Esophagus (tissue), 2 donors: ENCODE data around the gene VIT. TPM values are rescaled to one million over a fixed set of nuclear protein-coding genes. Genes with fewer than 3 reads are reported as not detected.
"Not testable (repeated sequence)": the region's sequence is repeated elsewhere in the genome, so short reads cannot be mapped to it uniquely, and the experiment has no call there.

Source experiments
- H3K27ac ChIP-seq, 2 donors: one replicate each; pipeline ENCODE4 v1.5.1; 2013; ENCODE audit warnings: low read depth in 2 of 2, mild to moderate bottlenecking in 2 of 2, inconsistent platforms in 1 of 2, low read length in 1 of 2, moderate library complexity in 1 of 2
- H3K27me3 ChIP-seq, 2 donors: one replicate each; pipeline ENCODE4 v1.6.1; 2013; ENCODE audit warnings: low read length in 2 of 2, control low read depth in 1 of 2, mild to moderate bottlenecking in 1 of 2; ENCODE audit not compliant: insufficient read depth in 2 of 2, control insufficient read depth in 1 of 2
- H3K36me3 ChIP-seq, 2 donors: one replicate each; pipeline ENCODE4 v1.6.1; 2013; ENCODE audit warnings: low read length in 1 of 2; ENCODE audit not compliant: control insufficient read depth in 2 of 2, insufficient read depth in 2 of 2
- H3K4me1 ChIP-seq, 2 donors: one replicate each; pipeline ENCODE4 v1.6.1; 2013; ENCODE audit warnings: low read length in 1 of 2; ENCODE audit not compliant: control insufficient read depth in 2 of 2, insufficient read depth in 2 of 2
- H3K4me3 ChIP-seq, 2 donors: one replicate each; pipeline ENCODE4 v1.5.1; 2013; ENCODE audit warnings: low read length in 2 of 2, mild to moderate bottlenecking in 2 of 2, low read depth in 1 of 2, moderate library complexity in 1 of 2
- H3K9me3 ChIP-seq, 2 donors: one replicate each; pipeline ENCODE4 v1.6.1; 2013; ENCODE audit warnings: mild to moderate bottlenecking in 2 of 2, low read depth in 1 of 2, low read length in 1 of 2, moderate library complexity in 1 of 2; ENCODE audit not compliant: control insufficient read depth in 2 of 2, insufficient read depth in 1 of 2
- WGBS, 2 donors: extraction: QIAGEN DNeasy Blood & Tissue Kit; methylation state at CpG; one replicate each; pipeline ENCODE4 v1.1.7; 2013; 5-methylcytosine and 5-hydroxymethylcytosine counted together
- polyA plus RNA-seq, 2 donors: library from polyadenylated mRNA; stranded (reverse); fragments of 200-250 nt; gene quantifications; one replicate each; pipeline ENCODE4 v1.2.3, GENCODE V29; 2013
- donor health status: healthy with polysubstance abuse.
- donor health status: Bipolar disorder and iron deficiency.

The VIT gene
- polyA plus RNA-seq, 2 donors: 2.8 to 4.0 TPM

GRCh38 chr2:36820942-36821605 lies 124.6 kb downstream of the VIT start:
- Histone ChIP-seq H3K27me3 (no peaks in the 10 kb centered on the region), H3K36me3 (no peaks in the 10 kb centered on the region)
- WGBS, 2 donors: 61 to 63% methylated on average over 7 of the region's 7 CpGs

GRCh38 chr2:36823862-36824261 lies 127.4 kb downstream of the VIT start:
- Histone ChIP-seq H3K4me1 (no peaks in the 10 kb centered on the region), H3K27me3 (no peaks in the 10 kb centered on the region), H3K4me3 (no peak overlapping the region), H3K36me3 (no peaks in the 10 kb centered on the region), H3K9me3 (no peaks in the 10 kb centered on the region), H3K27ac (no peak overlapping the region)
- 85 to 91% methylated on average over 10 of the region's 10 CpGs for WGBS, 2 donors

More at GRCh38 chr2:36820942-36821605, 124.6 kb downstream of the VIT start:
- no peak overlapping the region for H3K4me3 ChIP-seq
- no peaks in the 10 kb centered on the region for H3K9me3 ChIP-seq
- H3K27ac ChIP-seq: no peak overlapping the region
- H3K4me1 ChIP-seq: no peaks in the 10 kb centered on the region

DNA sequence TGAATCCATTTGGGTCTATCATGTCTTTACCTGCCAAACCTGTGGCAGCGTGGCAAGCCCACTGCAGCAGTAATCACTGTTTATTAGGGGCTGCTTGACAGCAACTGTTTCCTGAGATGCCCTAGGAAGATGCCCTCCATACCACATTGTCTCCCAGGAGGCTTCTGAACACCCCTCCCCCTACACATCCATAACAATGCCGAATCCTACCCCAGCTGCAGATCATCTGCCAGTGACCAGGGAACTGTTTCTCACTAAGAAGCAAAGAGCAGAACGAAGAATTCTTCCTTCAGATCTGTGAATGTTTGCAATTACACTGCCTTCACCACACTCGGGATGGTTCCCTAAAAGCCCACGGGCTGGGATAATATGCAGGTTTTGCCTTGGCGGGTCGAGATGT lies 127.8 kb downstream of the VIT start:
- Histone ChIP-seq H3K4me3 (no peak overlapping the region), H3K27ac (no peak overlapping the region), H3K4me1 (no peaks in the 10 kb centered on the region), H3K36me3 (no peaks in the 10 kb centered on the region), H3K27me3 (no peaks in the 10 kb centered on the region), H3K9me3 (no peaks in the 10 kb centered on the region)
- WGBS, 2 donors: 72 to 73% methylated on average over 7 of the region's 7 CpGs

GRCh38 chr2:36824683-36825082 lies 128.2 kb downstream of the VIT start:
- not testable (repeated sequence) for H3K27ac ChIP-seq, H3K9me3 ChIP-seq, H3K4me1 ChIP-seq, H3K4me3 ChIP-seq, H3K36me3 ChIP-seq, H3K27me3 ChIP-seq
- WGBS, 2 donors: 64 to 69% methylated on average over 2 of the region's 2 CpGs

DNA sequence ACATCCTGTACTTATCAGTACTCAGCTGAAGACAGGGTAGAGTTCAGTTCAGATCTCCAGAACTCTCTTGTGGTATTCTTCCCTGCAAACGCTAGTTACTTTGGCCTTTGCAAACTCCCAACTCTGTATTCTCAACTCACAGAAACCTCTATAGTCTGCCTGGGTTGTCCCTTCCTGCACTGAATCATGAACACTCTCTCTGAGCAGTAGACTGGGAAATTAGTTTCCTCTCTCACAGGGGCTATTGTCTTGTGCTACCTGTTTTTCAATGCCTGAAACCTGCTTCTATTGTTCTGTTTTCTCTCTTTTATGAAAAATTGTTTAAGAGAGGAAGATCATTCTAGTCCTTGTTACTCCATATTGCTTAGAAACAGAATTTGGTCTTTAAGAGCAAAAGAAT lies 134.7 kb downstream of the VIT start:
- H3K27ac ChIP-seq: no peak overlapping the region
- no peaks in the 10 kb centered on the region for H3K9me3 ChIP-seq
- no peak overlapping the region for H3K4me3 ChIP-seq
- H3K27me3 ChIP-seq: no peaks in the 10 kb centered on the region
- no peaks in the 10 kb centered on the region for H3K36me3 ChIP-seq
- 52 to 58% methylated on average over 1 of the region's 1 CpG for WGBS, 2 donors
- H3K4me1 ChIP-seq: no peaks in the 10 kb centered on the region

- Histone ChIP-seq H3K36me3 (no peaks in the 10 kb centered on the region), H3K27me3 (no peaks in the 10 kb centered on the region), H3K4me1 (no peaks in the 10 kb centered on the region), H3K9me3 (no peaks in the 10 kb centered on the region), H3K4me3 (no peak overlapping the region), H3K27ac (no peak overlapping the region)
- WGBS, 2 donors: 79 to 87% methylated on average over 2 of the region's 2 CpGs
Measured at GRCh38 chr2:36834203-36834602, 137.7 kb downstream of the VIT start.

- H3K9me3 ChIP-seq: no peaks in the 10 kb centered on the region
- H3K27me3 ChIP-seq: no peaks in the 10 kb centered on the region
- no peaks in the 10 kb centered on the region for H3K36me3 ChIP-seq
- no peak overlapping the region for H3K4me3 ChIP-seq
- H3K4me1 ChIP-seq: no peaks in the 10 kb centered on the region
- 48 to 49% methylated on average over 5 of the region's 5 CpGs for WGBS, 2 donors
- H3K27ac ChIP-seq: no peak overlapping the region
Measured at GRCh38 chr2:36834731-36835524, 138.4 kb downstream of the VIT start.

DNA sequence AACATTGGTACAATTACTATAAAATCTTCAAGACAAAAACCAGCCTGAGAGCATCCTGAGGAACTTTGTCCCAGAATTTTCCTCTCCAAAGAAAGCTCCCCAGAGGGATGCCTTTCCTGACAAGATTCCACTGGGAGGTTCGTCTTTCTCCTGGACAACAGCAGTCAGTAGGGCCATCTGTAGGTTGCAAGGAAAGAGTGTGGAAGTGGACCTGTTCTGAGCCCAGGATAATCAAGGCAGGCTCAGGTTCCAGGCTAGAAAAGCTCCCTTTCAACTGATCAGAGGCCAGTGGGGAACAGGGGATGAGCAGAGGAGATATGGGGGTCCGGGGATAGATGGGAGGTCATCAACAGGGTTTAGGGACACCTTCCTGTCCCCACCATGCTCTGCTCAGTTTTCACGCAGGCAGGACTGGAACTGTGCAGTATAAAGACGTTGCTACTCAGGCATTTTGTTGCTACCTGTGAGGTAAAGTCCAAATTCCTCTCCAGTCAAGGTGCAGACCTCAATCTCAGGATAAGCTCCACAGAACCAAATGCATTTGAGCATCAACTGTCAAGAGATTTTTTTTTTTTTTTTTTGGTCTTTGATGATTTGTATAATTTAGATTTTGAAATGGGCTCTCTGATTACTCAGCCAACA lies 143.6 kb downstream of the VIT start:
- no peak overlapping the region for H3K4me3 ChIP-seq

DNA sequence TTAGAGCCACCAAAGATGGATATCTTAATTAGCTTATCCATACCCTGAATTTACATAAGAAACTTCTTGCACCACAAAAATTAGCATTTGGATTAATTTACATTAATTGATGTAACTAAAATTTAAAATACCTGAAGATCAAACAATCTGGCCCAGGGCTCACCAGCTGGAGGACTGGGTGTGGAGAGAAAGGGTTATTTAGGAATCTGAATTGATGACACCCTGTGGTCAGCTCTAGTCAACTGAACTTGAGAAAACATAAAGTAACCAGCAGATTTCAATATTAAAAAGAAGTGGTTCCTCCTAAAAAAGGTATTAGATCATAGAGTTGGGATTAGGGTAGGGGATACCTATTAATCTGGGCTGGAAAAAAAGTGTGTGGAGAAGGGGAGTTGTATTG lies 147.3 kb downstream of the VIT start:
- Histone ChIP-seq H3K9me3 (no peaks in the 10 kb centered on the region), H3K27ac (no peak overlapping the region), H3K4me1 (no peaks in the 10 kb centered on the region), H3K36me3 (no peaks in the 10 kb centered on the region), H3K27me3 (no peaks in the 10 kb centered on the region), H3K4me3 (no peak overlapping the region)

More for the DNA sequence above, 143.6 kb downstream of the VIT start:
- Histone ChIP-seq H3K9me3 (no peaks in the 10 kb centered on the region), H3K4me1 (no peaks in the 10 kb centered on the region), H3K27ac (no peak overlapping the region), H3K27me3 (no peaks in the 10 kb centered on the region), H3K36me3 (no peaks in the 10 kb centered on the region)
- 83 to 88% methylated on average over 4 of the region's 4 CpGs for WGBS, 2 donors
